ENCODE data around the gene ADARB2. TPM values are rescaled to one million over a fixed set of nuclear protein-coding genes. Genes with fewer than 3 reads are reported as not detected.

The ADARB2 gene
- total RNA-seq, 1 donor from 2014 or later, result 1.2 TPM

- no peak overlapping the region for H3K27ac ChIP-seq
- no peaks in the 10 kb centered on the region for H3K36me3 ChIP-seq
- no peak overlapping the region for H3K4me3 ChIP-seq
- H3K27me3 ChIP-seq, result peaks cover 28% of the 10 kb centered on the region
- H3K9me3 ChIP-seq, result no peaks in the 10 kb centered on the region
- no peaks in the 10 kb centered on the region for H3K4me1 ChIP-seq
- no peak for DNase-seq
- intact Hi-C loops (cut with DNase I), result no loop called here
- TF ChIP-seq, protein P1, sequence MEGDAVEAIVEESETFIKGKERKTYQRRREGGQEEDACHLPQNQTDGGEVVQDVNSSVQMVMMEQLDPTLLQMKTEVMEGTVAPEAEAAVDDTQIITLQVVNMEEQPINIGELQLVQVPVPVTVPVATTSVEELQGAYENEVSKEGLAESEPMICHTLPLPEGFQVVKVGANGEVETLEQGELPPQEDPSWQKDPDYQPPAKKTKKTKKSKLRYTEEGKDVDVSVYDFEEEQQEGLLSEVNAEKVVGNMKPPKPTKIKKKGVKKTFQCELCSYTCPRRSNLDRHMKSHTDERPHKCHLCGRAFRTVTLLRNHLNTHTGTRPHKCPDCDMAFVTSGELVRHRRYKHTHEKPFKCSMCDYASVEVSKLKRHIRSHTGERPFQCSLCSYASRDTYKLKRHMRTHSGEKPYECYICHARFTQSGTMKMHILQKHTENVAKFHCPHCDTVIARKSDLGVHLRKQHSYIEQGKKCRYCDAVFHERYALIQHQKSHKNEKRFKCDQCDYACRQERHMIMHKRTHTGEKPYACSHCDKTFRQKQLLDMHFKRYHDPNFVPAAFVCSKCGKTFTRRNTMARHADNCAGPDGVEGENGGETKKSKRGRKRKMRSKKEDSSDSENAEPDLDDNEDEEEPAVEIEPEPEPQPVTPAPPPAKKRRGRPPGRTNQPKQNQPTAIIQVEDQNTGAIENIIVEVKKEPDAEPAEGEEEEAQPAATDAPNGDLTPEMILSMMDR (IDR thresholded peaks at IDR 0.05), result no peak
- ATAC-seq, result no peak
Observed at GRCh38 chr10:1243486-1244234, 493.7 kb downstream of the ADARB2 start.

- Histone ChIP-seq H3K27ac (no peak overlapping the region), H3K4me1 (no peaks in the 10 kb centered on the region), H3K27me3 (peaks cover 27% of the 10 kb centered on the region), H3K9me3 (no peaks in the 10 kb centered on the region), H3K36me3 (no peaks in the 10 kb centered on the region), H3K4me3 (no peak overlapping the region)
- intact Hi-C loops (cut with DNase I), result no loop called here
- ATAC-seq (no peak), DNase-seq (no peak)
- TF ChIP-seq, protein P1 (IDR thresholded peaks at IDR 0.05), result no peak
Observed at GRCh38 chr10:1242975-1243374, 494.4 kb downstream of the ADARB2 start.

DNA sequence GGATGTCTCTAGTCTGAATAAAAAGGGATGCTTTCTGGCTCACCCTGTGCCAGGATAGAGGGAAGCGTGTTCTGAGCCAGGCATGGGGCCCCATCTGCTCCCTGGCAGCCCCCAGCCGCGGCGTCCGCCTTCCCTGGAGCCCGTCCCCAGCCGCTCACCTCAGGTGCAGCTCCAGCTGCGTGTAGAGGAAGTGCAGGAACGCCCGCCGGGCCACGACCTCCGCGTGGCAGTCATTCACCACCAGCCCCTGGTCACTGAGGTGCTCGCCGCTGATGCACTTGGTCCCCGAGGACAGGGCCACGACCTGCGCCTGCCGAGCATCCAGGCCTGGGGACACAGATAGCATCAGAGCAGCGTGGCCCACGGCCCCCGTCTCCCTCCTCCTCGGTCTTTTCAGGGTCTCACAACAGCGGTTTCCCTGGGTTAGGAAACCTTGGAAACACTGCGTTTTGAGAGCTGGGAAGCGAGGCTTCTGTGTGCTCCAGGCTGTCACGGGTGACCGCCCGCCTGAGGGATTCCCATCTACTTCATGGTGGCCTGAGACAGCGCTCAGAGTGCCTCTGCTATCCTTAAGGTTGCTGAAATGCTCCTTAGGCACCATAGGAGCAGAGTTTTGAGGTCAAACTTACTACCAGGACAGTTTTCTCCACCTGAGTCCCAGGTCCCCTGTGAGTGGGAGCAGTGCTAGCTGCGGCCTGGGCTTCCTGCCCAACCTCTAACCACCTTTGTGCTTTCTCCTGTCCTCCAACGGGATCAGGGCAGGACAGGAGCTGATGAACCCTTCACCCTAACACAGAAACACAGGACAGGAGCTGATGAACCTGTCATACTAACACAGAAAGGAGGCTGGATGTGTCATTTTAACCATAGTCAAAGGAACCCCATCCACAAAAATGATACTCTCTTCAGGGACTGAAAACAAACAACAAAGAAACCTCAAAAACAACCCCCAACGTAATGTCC, 495.1 kb downstream of the ADARB2 start:
- H3K4me1 ChIP-seq, result no peaks in the 10 kb centered on the region
- intact Hi-C loops (cut with DNase I), result no loop called here
- ATAC-seq (no peak), DNase-seq (no peak)
- no peak overlapping the region for H3K4me3 ChIP-seq
- H3K27ac ChIP-seq, result no peak overlapping the region
- peaks cover 27% of the 10 kb centered on the region for H3K27me3 ChIP-seq
- H3K9me3 ChIP-seq, result no peaks in the 10 kb centered on the region
- TF ChIP-seq, protein P1 (IDR thresholded peaks at IDR 0.05), result no peak
- no peaks in the 10 kb centered on the region for H3K36me3 ChIP-seq

GRCh38 chr10:1241322-1241890, 495.9 kb downstream of the ADARB2 start:
- TF ChIP-seq, protein P1 (IDR thresholded peaks at IDR 0.05), result no peak
- no peak overlapping the region for H3K4me3 ChIP-seq
- ATAC-seq, result no peak

DNA sequence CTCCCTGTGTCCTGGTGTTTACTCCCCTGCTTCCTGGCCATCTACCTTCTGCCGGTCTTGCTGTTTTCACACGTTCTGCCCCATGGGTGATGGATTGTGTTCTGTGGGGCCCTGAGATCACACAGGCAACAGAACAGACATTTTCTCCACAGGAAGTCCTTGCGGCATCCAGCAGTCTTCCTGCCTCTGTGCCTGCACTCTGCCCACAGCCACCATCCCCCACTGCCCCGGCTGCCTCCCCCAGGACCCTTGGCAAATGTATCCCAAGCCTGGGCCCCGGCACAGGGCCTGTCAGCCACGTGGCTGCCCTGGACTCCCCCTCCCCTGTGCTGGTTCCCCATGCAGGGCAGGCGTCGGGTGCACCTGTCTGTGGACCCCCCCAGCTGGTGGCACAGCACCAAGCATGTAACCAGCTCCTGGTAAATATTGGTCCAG, 497.0 kb downstream of the ADARB2 start:
- no peaks in the 10 kb centered on the region for H3K36me3 ChIP-seq
- TF ChIP-seq, protein P1 (IDR thresholded peaks at IDR 0.05), result no peak
- no peaks in the 10 kb centered on the region for H3K9me3 ChIP-seq
- peaks cover 27% of the 10 kb centered on the region for H3K27me3 ChIP-seq
- DNase-seq (no peak), ATAC-seq (no peak)
- H3K4me3 ChIP-seq, result no peak overlapping the region
- intact Hi-C loops (cut with DNase I), result no loop called here
- H3K27ac ChIP-seq, result no peak overlapping the region
- H3K4me1 ChIP-seq, result no peaks in the 10 kb centered on the region

More at GRCh38 chr10:1241322-1241890, 495.9 kb downstream of the ADARB2 start:
- H3K9me3 ChIP-seq, result no peaks in the 10 kb centered on the region
- intact Hi-C loops (cut with DNase I), result no loop called here
- DNase-seq, result no peak
- H3K4me1 ChIP-seq, result no peaks in the 10 kb centered on the region
- no peak overlapping the region for H3K27ac ChIP-seq
- no peaks in the 10 kb centered on the region for H3K36me3 ChIP-seq
- peaks cover 27% of the 10 kb centered on the region for H3K27me3 ChIP-seq
